Esophagus mucosa (tissue), 1 donor: ENCODE data around the gene SYNDIG1L. TPM values are rescaled to one million over a fixed set of nuclear protein-coding genes. Genes with fewer than 3 reads are reported as not detected.
"Not testable (repeated sequence)": the region's sequence is repeated elsewhere in the genome, so short reads cannot be mapped to it uniquely, and the experiment has no call there.

Source experiments
- ATAC-seq: fragments of 200-7000 bp; cut with Tn5 transposase; one replicate; pipeline ENCODE4 v1.9.1; 2020
- total RNA-seq: library from RNA; stranded (reverse); gene quantifications from one replicate; pipeline ENCODE4 v1.2.4, GENCODE V29; 2023
- donor health status: DM: yes; HTN: yes; CAD: no.

SYNDIG1L gene
- not detected for total RNA-seq

GRCh38 chr14:74426202-74426582 is at the start of gene SYNDIG1L:
SYNDIG1L (minus strand) TSS chr14:74426210; CDS start chr14:74409744, 16,466 bp downstream.
- no peak for ATAC-seq

- ATAC-seq, result peak; percentile 41
These were observed 49.7 kb upstream of the SYNDIG1L start for GRCh38 chr14:74475678-74476077.

- ATAC-seq, result no peak
These were observed 48.4 kb upstream of the SYNDIG1L start for GRCh38 chr14:74474376-74474775.

- no peak for ATAC-seq
These were observed 46.6 kb upstream of the SYNDIG1L start for GRCh38 chr14:74472601-74473000.

- no peak for ATAC-seq
These were observed 43.8 kb upstream of the SYNDIG1L start for GRCh38 chr14:74469548-74470518.

GRCh38 chr14:74468513-74468912 is 42.5 kb upstream of the SYNDIG1L start:
- no peak for ATAC-seq

GRCh38 chr14:74465335-74465734 is 39.3 kb upstream of the SYNDIG1L start:
- no peak for ATAC-seq

- no peak for ATAC-seq
These were observed 38.8 kb upstream of the SYNDIG1L start for GRCh38 chr14:74464785-74465184.

GRCh38 chr14:74463697-74464096 is 37.7 kb upstream of the SYNDIG1L start:
- ATAC-seq, result no peak

GRCh38 chr14:74462993-74463392 is 37.0 kb upstream of the SYNDIG1L start:
- no peak for ATAC-seq

GRCh38 chr14:74459976-74460375 is 34.0 kb upstream of the SYNDIG1L start:
- no peak for ATAC-seq

GRCh38 chr14:74459289-74459946 is 33.4 kb upstream of the SYNDIG1L start:
- ATAC-seq, result peak; percentile 69

- ATAC-seq, result no peak
These were observed 31.5 kb upstream of the SYNDIG1L start for GRCh38 chr14:74457565-74457895.

GRCh38 chr14:74456684-74457564 is 30.9 kb upstream of the SYNDIG1L start:
- ATAC-seq, result no peak

- not testable (repeated sequence) for ATAC-seq
These were observed 28.4 kb upstream of the SYNDIG1L start for GRCh38 chr14:74454397-74454796.

GRCh38 chr14:74444866-74445265 is 18.9 kb upstream of the SYNDIG1L start:
- ATAC-seq, result no peak

- no peak for ATAC-seq
These were observed 16.7 kb upstream of the SYNDIG1L start for GRCh38 chr14:74442757-74443156.

- no peak for ATAC-seq
These were observed 15.1 kb upstream of the SYNDIG1L start for GRCh38 chr14:74441113-74441512.

- ATAC-seq, result no peak
These were observed 12.4 kb upstream of the SYNDIG1L start for GRCh38 chr14:74438351-74438915.

GRCh38 chr14:74437496-74438053 is 11.6 kb upstream of the SYNDIG1L start:
- no peak for ATAC-seq

- ATAC-seq, result no peak
These were observed 8.3 kb upstream of the SYNDIG1L start for GRCh38 chr14:74434294-74434693.

- no peak for ATAC-seq
These were observed 4.0 kb upstream of the SYNDIG1L start for GRCh38 chr14:74429991-74430390.
